ENCODE results near the gene FBXO15. TPM values are rescaled to one million over a fixed set of nuclear protein-coding genes. Genes with fewer than 3 reads are reported as not detected.

Gene FBXO15
- total RNA-seq, 2 experiments from 2014 or later, result 0.54 to 2.1 TPM

DNA sequence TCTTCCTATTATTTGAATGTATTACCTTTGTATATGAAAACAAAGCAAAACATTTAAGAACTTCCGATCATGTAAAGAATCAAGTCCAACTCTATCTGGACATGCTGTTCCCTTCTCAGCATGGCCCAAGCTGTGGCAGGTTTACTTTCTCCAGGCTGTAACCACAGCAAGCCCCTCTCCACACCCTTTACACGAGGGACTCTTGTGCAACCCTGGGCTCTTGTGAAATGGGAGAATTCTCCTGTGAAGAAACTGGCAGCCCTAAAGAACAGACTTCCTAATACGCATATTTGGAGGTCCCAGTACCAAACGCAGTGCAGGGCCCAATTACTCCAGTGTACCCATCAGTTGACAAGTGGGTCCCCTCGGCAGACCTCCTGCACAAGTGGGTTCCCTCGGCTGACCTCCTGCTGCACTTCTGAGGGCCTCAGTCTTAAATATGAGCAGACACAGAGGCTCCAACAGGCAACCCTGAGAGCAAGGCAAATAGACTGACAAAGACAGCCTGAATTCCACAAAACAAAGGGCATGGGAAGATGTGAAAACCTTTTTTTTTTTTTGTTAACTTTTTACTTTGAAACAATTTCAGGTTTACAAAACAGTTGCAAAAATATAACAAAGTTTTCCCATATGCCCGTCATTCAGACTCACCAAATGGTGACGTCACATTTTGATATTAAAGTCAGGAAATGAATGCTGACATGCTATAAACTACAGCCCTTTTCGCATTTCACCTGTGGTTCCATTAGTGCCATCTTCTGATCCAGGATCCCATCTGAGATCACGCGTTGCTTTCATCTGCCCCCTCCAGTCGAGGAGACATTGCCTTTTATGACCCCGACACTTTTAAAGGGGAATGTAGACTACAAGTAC is 78.2 kb downstream of the FBXO15 start:
- Histone ChIP-seq H3K79me2 (ENCODE audit: insufficient read depth, low read depth, low read length) (no peaks in the 10 kb centered on the region), H3K36me3 (ENCODE audit: insufficient read depth, low read length) (no peaks in the 10 kb centered on the region), H3K27ac (ENCODE audit: low read depth, low read length, poor library complexity, severe bottlenecking) (no peak overlapping the region), H2AFZ (ENCODE audit: low read length) (no peak overlapping the region), H4K20me1 (ENCODE audit: insufficient read depth, low read length) (no peaks in the 10 kb centered on the region), H3K9me2 (ENCODE audit: insufficient read depth, low read length) (no peaks in the 10 kb centered on the region), H3K4me3 (ENCODE audit: low read depth, low read length, poor library complexity, severe bottlenecking) (no peak overlapping the region), H3K4me2 (ENCODE audit: low read length) (no peak overlapping the region), H3K4me1 (ENCODE audit: insufficient read depth, low read length, poor library complexity, severe bottlenecking) (peaks cover 16% of the 10 kb centered on the region), H3K9me3 (ENCODE audit: low read length) (no peaks in the 10 kb centered on the region)
- BruUV-seq (replicated peaks), result no TSS peak
- TF ChIP-seq, protein P1, sequence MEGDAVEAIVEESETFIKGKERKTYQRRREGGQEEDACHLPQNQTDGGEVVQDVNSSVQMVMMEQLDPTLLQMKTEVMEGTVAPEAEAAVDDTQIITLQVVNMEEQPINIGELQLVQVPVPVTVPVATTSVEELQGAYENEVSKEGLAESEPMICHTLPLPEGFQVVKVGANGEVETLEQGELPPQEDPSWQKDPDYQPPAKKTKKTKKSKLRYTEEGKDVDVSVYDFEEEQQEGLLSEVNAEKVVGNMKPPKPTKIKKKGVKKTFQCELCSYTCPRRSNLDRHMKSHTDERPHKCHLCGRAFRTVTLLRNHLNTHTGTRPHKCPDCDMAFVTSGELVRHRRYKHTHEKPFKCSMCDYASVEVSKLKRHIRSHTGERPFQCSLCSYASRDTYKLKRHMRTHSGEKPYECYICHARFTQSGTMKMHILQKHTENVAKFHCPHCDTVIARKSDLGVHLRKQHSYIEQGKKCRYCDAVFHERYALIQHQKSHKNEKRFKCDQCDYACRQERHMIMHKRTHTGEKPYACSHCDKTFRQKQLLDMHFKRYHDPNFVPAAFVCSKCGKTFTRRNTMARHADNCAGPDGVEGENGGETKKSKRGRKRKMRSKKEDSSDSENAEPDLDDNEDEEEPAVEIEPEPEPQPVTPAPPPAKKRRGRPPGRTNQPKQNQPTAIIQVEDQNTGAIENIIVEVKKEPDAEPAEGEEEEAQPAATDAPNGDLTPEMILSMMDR (conservative IDR thresholded peaks at IDR 0.05; ENCODE audit: low read length), result no peak
- TF ChIP-seq EZH2phosphoT487 (IDR thresholded peaks at IDR 0.05; ENCODE audit: borderline replicate concordance, low read depth, low read length), result no peak
- POLR2A ChIA-PET, result no interaction called here
- no peak for DNase-seq (ENCODE audit: low spot score)
- intact Hi-C loops (cut with micrococcal nuclease; ENCODE audit: unreplicated experiment), result no loop called here
- CTCF ChIA-PET (ENCODE audit: unreplicated experiment), result no interaction called here

DNA sequence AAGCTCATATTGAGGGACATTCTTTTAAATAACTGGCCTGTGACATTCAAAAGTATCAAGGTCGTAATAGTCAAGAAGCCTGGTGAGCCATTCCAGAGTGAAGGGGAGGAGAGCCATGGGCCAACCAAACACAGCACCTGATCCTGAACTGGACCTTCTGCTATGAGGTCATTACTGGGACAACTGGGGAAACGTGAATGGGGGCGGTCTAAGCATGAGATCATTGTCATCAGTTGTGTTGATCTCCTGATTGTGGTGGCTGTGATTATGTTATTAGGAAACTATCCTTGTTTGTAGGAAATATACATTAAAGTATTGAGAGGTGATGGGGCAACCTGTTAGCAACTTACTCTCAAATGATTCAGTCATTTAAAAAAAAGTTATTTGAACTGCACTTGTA is 79.3 kb downstream of the FBXO15 start:
- Histone ChIP-seq H3K79me2 (ENCODE audit: insufficient read depth, low read depth, low read length) (no peaks in the 10 kb centered on the region), H3K9me3 (ENCODE audit: low read length) (no peaks in the 10 kb centered on the region), H3K4me1 (ENCODE audit: insufficient read depth, low read length, poor library complexity, severe bottlenecking) (peaks cover 27% of the 10 kb centered on the region), H3K9me2 (ENCODE audit: insufficient read depth, low read length) (no peaks in the 10 kb centered on the region), H3K36me3 (ENCODE audit: insufficient read depth, low read length) (no peaks in the 10 kb centered on the region), H4K20me1 (ENCODE audit: insufficient read depth, low read length) (no peaks in the 10 kb centered on the region), H3K4me3 (ENCODE audit: low read depth, low read length, poor library complexity, severe bottlenecking) (no peak overlapping the region), H3K27ac (ENCODE audit: low read depth, low read length, poor library complexity, severe bottlenecking) (no peak overlapping the region), H2AFZ (ENCODE audit: low read length) (no peak overlapping the region), H3K4me2 (ENCODE audit: low read length) (no peak overlapping the region)
- DNase-seq (ENCODE audit: low spot score), result no peak
- CTCF ChIA-PET (ENCODE audit: unreplicated experiment), result no interaction called here
- TF ChIP-seq, protein P1 (conservative IDR thresholded peaks at IDR 0.05; ENCODE audit: low read length), result no peak
- no peak for TF ChIP-seq EZH2phosphoT487 (IDR thresholded peaks at IDR 0.05; ENCODE audit: borderline replicate concordance, low read depth, low read length)
- no TSS peak for BruUV-seq (replicated peaks)
- intact Hi-C loops (cut with micrococcal nuclease; ENCODE audit: unreplicated experiment), result no loop called here
- POLR2A ChIA-PET, result no interaction called here

DNA sequence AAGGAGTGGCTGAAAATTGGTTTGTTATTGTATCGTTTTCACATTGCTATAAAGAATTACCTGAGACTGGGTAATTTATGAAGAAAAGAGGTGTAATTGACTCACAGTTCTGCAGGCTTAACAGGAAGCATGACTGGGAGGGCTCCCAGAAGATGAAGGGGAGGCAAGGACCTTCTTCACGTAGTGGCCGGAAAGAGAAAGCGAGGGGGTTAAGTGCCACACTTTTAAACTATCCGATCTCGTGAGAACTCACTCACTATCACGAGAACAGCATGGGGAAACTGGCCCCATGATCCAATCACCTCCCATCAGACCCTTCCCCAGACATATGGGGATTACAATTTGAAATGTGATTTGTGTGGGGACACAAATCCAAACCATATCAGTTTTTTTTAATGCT is 81.6 kb downstream of the FBXO15 start:
- intact Hi-C loops (cut with micrococcal nuclease; ENCODE audit: unreplicated experiment), result no loop called here
- POLR2A ChIA-PET, result no interaction called here

More for the DNA sequence above, 81.6 kb downstream of the FBXO15 start:
- Histone ChIP-seq H3K4me2 (ENCODE audit: low read length) (peak overlapping the region; percentile 50), H3K9me3 (ENCODE audit: low read length) (no peaks in the 10 kb centered on the region), H3K27ac (ENCODE audit: low read depth, low read length, poor library complexity, severe bottlenecking) (peak overlapping the region; percentile 63), H3K79me2 (ENCODE audit: insufficient read depth, low read depth, low read length) (no peaks in the 10 kb centered on the region), H3K36me3 (ENCODE audit: insufficient read depth, low read length) (no peaks in the 10 kb centered on the region), H4K20me1 (ENCODE audit: insufficient read depth, low read length) (no peaks in the 10 kb centered on the region), H3K4me3 (ENCODE audit: low read depth, low read length, poor library complexity, severe bottlenecking) (no peak overlapping the region), H3K9me2 (ENCODE audit: insufficient read depth, low read length) (no peaks in the 10 kb centered on the region), H3K4me1 (ENCODE audit: insufficient read depth, low read length, poor library complexity, severe bottlenecking) (peaks cover 44% of the 10 kb centered on the region), H2AFZ (ENCODE audit: low read length) (no peak overlapping the region)
- DNase-seq (ENCODE audit: low spot score), result no peak
- BruUV-seq (replicated peaks), result no TSS peak
- no peak for TF ChIP-seq EZH2phosphoT487 (IDR thresholded peaks at IDR 0.05; ENCODE audit: borderline replicate concordance, low read depth, low read length)
- TF ChIP-seq, protein P1 (conservative IDR thresholded peaks at IDR 0.05; ENCODE audit: low read length), result no peak
- CTCF ChIA-PET (ENCODE audit: unreplicated experiment), result no interaction called here
